Endothelial cell of umbilical vein (primary cell): ENCODE measurements around the gene CES4A. TPM values are rescaled to one million over a fixed set of nuclear protein-coding genes. Genes with fewer than 3 reads are reported as not detected.

ENCODE experiments used
- BruUV-seq: library from RNA; stranded (reverse); fragments of 400-500 nt; replicated peaks from 2 replicates; lab custom pipeline; 2021; lab: Mats Ljungman, UMichigan
- CTCF ChIA-PET: fragments of 300-600, 350-600 bp; sonication (Branson Sonifier 250); formaldehyde crosslinking; loops from one replicate; lab custom pipeline; 2021; ENCODE audit warnings: antibody characterized with exemption, inconsistent platforms; lab: Charles Lee
- POLR2A ChIA-PET: fragments of 300-600, 350-600 bp; sonication (Branson Sonifier 250); formaldehyde crosslinking; loops from one replicate; lab custom pipeline; 2021; ENCODE audit warnings: antibody characterized with exemption, inconsistent platforms; lab: Charles Lee
- DNase-seq: peaks from one replicate; pipeline ENCODE4 v3.0.0-alpha.2; 2011; ENCODE audit warnings: low read depth, low spot score
- FAIRE-seq: peaks from 2 replicates; lab custom pipeline; 2011; peaks lifted over from hg19 to GRCh38; lab: Jason Lieb, UNC
- H2AFZ ChIP-seq: 2 replicates; pipeline ENCODE4 v1.6.0; 2012; ENCODE audit warnings: low read depth, low read length, control low read depth, inconsistent platforms
- H3K27ac ChIP-seq: 2 replicates; pipeline ENCODE4 v1.5.1; 2011; ENCODE audit warnings: low read depth, mild to moderate bottlenecking, control low read depth, low read length, moderate library complexity; ENCODE audit not compliant: insufficient read depth
- H3K27me3 ChIP-seq, 2 experiments: 2 replicates each; pipeline versions ENCODE4 v1.6.0 to v1.6.1; 2011; ENCODE audit warnings: low read length in 2 of 2, mixed read lengths in 1 of 2; ENCODE audit not compliant: control insufficient read depth in 2 of 2, insufficient read depth in 2 of 2
- H3K36me3 ChIP-seq, 2 experiments: 2 replicates in 1 of 2; 3 replicates in 1 of 2; pipeline ENCODE4 v1.5.1; 2011; ENCODE audit warnings: low read length in 2 of 2, mild to moderate bottlenecking in 1 of 2, moderate library complexity in 1 of 2; ENCODE audit not compliant: control insufficient read depth in 2 of 2, insufficient read depth in 2 of 2; ENCODE audit errors: extremely low read depth in 1 of 2
- H3K4me1 ChIP-seq: 3 replicates; pipeline ENCODE4 v1.5.1; 2011; ENCODE audit warnings: mild to moderate bottlenecking, low read length; ENCODE audit not compliant: control insufficient read depth, insufficient read depth; ENCODE audit errors: extremely low read depth
- H3K4me2 ChIP-seq: 2 replicates; pipeline ENCODE4 v1.6.1; 2011; ENCODE audit warnings: low read length, control low read depth, mixed read lengths; ENCODE audit not compliant: insufficient read depth
- H3K4me3 ChIP-seq, 3 experiments: fragments of 200-600 bp in 1 of 3; sonication (generic), shearing (Covaris generic) in 1 of 3; replicated peaks in 1 of 3; 2 replicates each; pipeline ENCODE4 v1.5.1; 2011 to 2016; ENCODE audit warnings: control low read depth in 3 of 3, low read length in 3 of 3, mild to moderate bottlenecking in 2 of 3, inconsistent platforms in 1 of 3, low read depth in 1 of 3, moderate library complexity in 1 of 3; ENCODE audit not compliant: insufficient read depth in 1 of 3
- H3K79me2 ChIP-seq: 2 replicates; pipeline ENCODE4 v1.6.0; 2012; ENCODE audit warnings: low read length, inconsistent platforms; ENCODE audit not compliant: control insufficient read depth, insufficient read depth
- H3K9ac ChIP-seq: replicated peaks from 2 replicates; pipeline ENCODE3; 2011; ENCODE audit warnings: low read length, control low read depth; ENCODE audit not compliant: insufficient read depth; ENCODE audit errors: extremely low read depth
- H3K9me1 ChIP-seq: replicated peaks from 3 replicates; pipeline ENCODE4 v1.6.0; 2011; ENCODE audit warnings: mild to moderate bottlenecking, low read length; ENCODE audit not compliant: control insufficient read depth, insufficient read depth; ENCODE audit errors: extremely low read depth
- H3K9me3 ChIP-seq: replicated peaks from 2 replicates; pipeline ENCODE4 v1.5.1; 2012; ENCODE audit warnings: low read length, inconsistent platforms; ENCODE audit not compliant: control insufficient read depth, insufficient read depth
- H4K20me1 ChIP-seq: replicated peaks from 2 replicates; pipeline ENCODE3; 2011; ENCODE audit warnings: mild to moderate bottlenecking, low read length; ENCODE audit not compliant: control insufficient read depth, insufficient read depth; ENCODE audit errors: extremely low read depth
- EZH2 ChIP-seq: IDR thresholded peaks from 2 replicates; pipeline ENCODE4 v1.6.1; 2012; ENCODE audit warnings: borderline replicate concordance, low read depth, mild to moderate bottlenecking, moderate library complexity, low read length, inconsistent platforms; ENCODE audit not compliant: severe bottlenecking
- FOS ChIP-seq: IDR thresholded peaks from 2 replicates; pipeline ENCODE4 v1.6.1; 2011; ENCODE audit warnings: mild to moderate bottlenecking, low read length, moderate library complexity, borderline replicate concordance; ENCODE audit not compliant: insufficient read depth
- GATA2 ChIP-seq: IDR thresholded peaks from 2 replicates; pipeline ENCODE4 v1.7.0; 2011; ENCODE audit warnings: low read depth, mild to moderate bottlenecking, moderate library complexity, mixed read lengths, low read length; ENCODE audit not compliant: insufficient read length, insufficient read depth
- JUN ChIP-seq: IDR thresholded peaks from 2 replicates; pipeline ENCODE4 v1.6.1; 2011; ENCODE audit warnings: borderline replicate concordance, low read depth; ENCODE audit not compliant: insufficient read length, insufficient read depth
- MYC ChIP-seq: IDR thresholded peaks from one replicate; pipeline ENCODE4 v1.6.1; 2011; ENCODE audit warnings: mild to moderate bottlenecking, low read depth, low read length
- POLR2A ChIP-seq: IDR thresholded peaks from 2 replicates; pipeline ENCODE4 v1.6.1; 2012; ENCODE audit warnings: low read depth, mild to moderate bottlenecking, control low read depth, low read length
- POLR2AphosphoS5 ChIP-seq: IDR thresholded peaks from 2 replicates; pipeline ENCODE4 v1.6.1; 2012; ENCODE audit warnings: low read depth, mild to moderate bottlenecking, control low read depth, low read length, moderate library complexity; ENCODE audit not compliant: insufficient read depth
- dilution Hi-C: fragments of 300-500 bp; cut with MboI; formaldehyde crosslinking; loops from one replicate; pipeline ENCODE4 v1.15.0; 2019; ENCODE audit warnings: low sequenced_read_pairs; ENCODE audit not compliant: extremely low pct_ligation_motif_present
- intact Hi-C: fragments of 100-400 bp; cut with micrococcal nuclease; formaldehyde crosslinking; loops from one replicate; pipeline ENCODE4 v1.10.0; 2022
- polyA plus RNA-seq, 4 experiments: library from polyadenylated mRNA; depleted of rRNA in 3 of 4; stranded (reverse) in 3 of 4; unstranded in 1 of 4; fragments of >200 nt; gene quantifications; 2 replicates each; pipeline versions ENCODE4 v1.2.1 to v1.2.3, GENCODE V29; 2011 to 2012; ENCODE audit warnings: missing spikeins in 1 of 4
- total RNA-seq: library from RNA; stranded (reverse); gene quantifications from 2 replicates; pipeline ENCODE4 v1.2.3, GENCODE V29; 2021
- TF ChIP-seq, protein P1 (sequence below): IDR thresholded peaks from 2 replicates; pipeline ENCODE4 v1.6.1; 2011; ENCODE audit not compliant: insufficient read depth, insufficient read length
- TF ChIP-seq, protein P2 (sequence below), 2 donors: IDR thresholded peaks; 1 replicate in 1 of 2; 2 replicates in 1 of 2; pipeline ENCODE4 v1.5.1; 2011; ENCODE audit warnings: low read length in 2 of 2, mild to moderate bottlenecking in 2 of 2, moderate library complexity in 2 of 2, control low read depth in 1 of 2, inconsistent platforms in 1 of 2, low read depth in 1 of 2; ENCODE audit not compliant: insufficient read depth in 1 of 2; ENCODE audit errors: extremely low read depth in 1 of 2

The CES4A gene
- total and polyA plus RNA-seq, 2 donors (not counting 3 experiments of a cell fraction or from before 2014, with no cell fraction given) = 5.4 to 13.3 TPM

- H3K27me3 ChIP-seq = no peaks in the 10 kb centered on the region
- TF ChIP-seq FOS (no peak), POLR2A (no peak), POLR2AphosphoS5 (no peak), JUN (no peak), EZH2 (no peak)
- TF ChIP-seq, protein P1, sequence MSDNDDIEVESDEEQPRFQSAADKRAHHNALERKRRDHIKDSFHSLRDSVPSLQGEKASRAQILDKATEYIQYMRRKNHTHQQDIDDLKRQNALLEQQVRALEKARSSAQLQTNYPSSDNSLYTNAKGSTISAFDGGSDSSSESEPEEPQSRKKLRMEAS = no peak
- no peak overlapping the region for H3K4me2 ChIP-seq
- dilution Hi-C loops (no loop called here), intact Hi-C loops (no loop called here)
- peaks cover 96% of the 10 kb centered on the region for H3K79me2 ChIP-seq
- POLR2A ChIA-PET = no interaction called here
- H2AFZ ChIP-seq = no peak overlapping the region
- BruUV-seq = no TSS peak
- H3K9ac ChIP-seq = no peak overlapping the region
- no peaks in the 10 kb centered on the region for H3K4me1 ChIP-seq
- FAIRE-seq (no peak), DNase-seq (no peak)
- H3K36me3 ChIP-seq = peaks cover 0 to 20% of the 10 kb centered on the region in 2 experiments
- no peak overlapping the region for H3K27ac ChIP-seq
- no peaks in the 10 kb centered on the region for H3K9me3 ChIP-seq
- no peaks in the 10 kb centered on the region for H3K9me1 ChIP-seq
- peaks cover 11% of the 10 kb centered on the region for H4K20me1 ChIP-seq
- H3K4me3 ChIP-seq = no peak overlapping the region
- CTCF ChIA-PET = no interaction called here
Measured at GRCh38 chr16:67040166-67040565, 51.8 kb downstream of the CES4A start.

DNA sequence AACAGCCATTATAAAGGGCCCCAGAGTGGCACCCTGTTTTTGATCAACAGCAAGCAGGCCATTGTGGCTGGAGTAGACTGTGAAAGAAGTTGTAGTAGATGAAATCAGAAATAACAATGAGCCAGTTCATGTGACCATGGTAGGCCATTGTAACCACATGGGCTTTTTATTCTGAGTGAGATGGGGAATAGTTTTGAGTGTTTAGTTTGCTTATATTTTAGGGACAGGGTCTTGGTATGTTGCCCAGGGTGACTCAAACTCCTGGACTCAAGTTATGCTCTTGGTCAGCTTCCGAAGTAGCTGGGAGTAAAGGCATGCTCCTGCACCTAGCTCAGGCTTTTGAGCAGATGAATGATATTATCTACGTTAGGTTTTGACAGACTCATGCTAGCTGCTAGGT, 52.5 kb downstream of the CES4A start:
- Histone ChIP-seq H3K9me1 (no peaks in the 10 kb centered on the region), H3K27me3 (no peaks in the 10 kb centered on the region), H3K9me3 (no peaks in the 10 kb centered on the region), H2AFZ (no peak overlapping the region), H3K36me3 (peaks cover 0 to 20% of the 10 kb centered on the region in 2 experiments), H3K9ac (no peak overlapping the region), H3K4me3 (no peak overlapping the region), H3K79me2 (peaks cover 96% of the 10 kb centered on the region), H3K4me2 (no peak overlapping the region), H4K20me1 (peaks cover 7% of the 10 kb centered on the region), H3K27ac (no peak overlapping the region), H3K4me1 (no peaks in the 10 kb centered on the region)
- DNase-seq (no peak), FAIRE-seq (no peak)
- intact Hi-C loops (no loop called here), dilution Hi-C loops (no loop called here)
- ChIA-PET CTCF (interaction anchor here (0.6 to 1.2 kb wide), 4 partner anchors 11 to 144 kb away, joined by 3 to 5 read pairs (median 4); no protein-coding TSS in a partner anchor), POLR2A (interaction anchor here (0.7 kb wide), 1 partner anchor 9 kb away, joined by 6 read pairs; no protein-coding TSS in a partner anchor)
- TF ChIP-seq MYC (no peak), FOS (no peak), JUN (no peak), POLR2AphosphoS5 (no peak), GATA2 (no peak), EZH2 (no peak), POLR2A (no peak)
- TF ChIP-seq, protein P1 = no peak
- TF ChIP-seq, protein P2, sequence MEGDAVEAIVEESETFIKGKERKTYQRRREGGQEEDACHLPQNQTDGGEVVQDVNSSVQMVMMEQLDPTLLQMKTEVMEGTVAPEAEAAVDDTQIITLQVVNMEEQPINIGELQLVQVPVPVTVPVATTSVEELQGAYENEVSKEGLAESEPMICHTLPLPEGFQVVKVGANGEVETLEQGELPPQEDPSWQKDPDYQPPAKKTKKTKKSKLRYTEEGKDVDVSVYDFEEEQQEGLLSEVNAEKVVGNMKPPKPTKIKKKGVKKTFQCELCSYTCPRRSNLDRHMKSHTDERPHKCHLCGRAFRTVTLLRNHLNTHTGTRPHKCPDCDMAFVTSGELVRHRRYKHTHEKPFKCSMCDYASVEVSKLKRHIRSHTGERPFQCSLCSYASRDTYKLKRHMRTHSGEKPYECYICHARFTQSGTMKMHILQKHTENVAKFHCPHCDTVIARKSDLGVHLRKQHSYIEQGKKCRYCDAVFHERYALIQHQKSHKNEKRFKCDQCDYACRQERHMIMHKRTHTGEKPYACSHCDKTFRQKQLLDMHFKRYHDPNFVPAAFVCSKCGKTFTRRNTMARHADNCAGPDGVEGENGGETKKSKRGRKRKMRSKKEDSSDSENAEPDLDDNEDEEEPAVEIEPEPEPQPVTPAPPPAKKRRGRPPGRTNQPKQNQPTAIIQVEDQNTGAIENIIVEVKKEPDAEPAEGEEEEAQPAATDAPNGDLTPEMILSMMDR (IDR thresholded peaks at IDR 0.05; ENCODE audit: extremely low read depth in 1 of 2, insufficient read depth in 1 of 2, low read depth in 1 of 2, low read length in 2 of 2) = no peak
- BruUV-seq = no TSS peak
